ENCODE measurements around the gene ZNF385B.

Gene ZNF385B

DNA sequence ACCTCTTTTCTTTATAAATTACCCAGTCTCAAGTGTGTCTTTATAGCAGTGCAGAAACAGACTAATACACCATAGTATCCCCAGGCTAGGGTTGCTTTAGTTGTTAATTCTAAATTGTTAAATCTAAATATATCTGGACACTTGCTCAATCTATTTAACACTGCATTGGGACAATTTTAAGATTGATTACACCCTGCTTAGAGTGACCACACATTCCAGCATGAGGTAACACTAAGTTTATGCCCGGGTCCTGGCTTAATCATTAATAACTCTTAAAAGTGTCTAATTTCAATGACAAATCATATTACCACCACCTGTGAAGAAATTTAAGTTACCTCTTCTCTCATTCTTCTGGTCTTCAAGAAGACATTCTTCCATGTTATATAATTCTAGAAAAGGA is 131.4 kb downstream of the ZNF385B start:
- DNase-seq: no peak

DNA sequence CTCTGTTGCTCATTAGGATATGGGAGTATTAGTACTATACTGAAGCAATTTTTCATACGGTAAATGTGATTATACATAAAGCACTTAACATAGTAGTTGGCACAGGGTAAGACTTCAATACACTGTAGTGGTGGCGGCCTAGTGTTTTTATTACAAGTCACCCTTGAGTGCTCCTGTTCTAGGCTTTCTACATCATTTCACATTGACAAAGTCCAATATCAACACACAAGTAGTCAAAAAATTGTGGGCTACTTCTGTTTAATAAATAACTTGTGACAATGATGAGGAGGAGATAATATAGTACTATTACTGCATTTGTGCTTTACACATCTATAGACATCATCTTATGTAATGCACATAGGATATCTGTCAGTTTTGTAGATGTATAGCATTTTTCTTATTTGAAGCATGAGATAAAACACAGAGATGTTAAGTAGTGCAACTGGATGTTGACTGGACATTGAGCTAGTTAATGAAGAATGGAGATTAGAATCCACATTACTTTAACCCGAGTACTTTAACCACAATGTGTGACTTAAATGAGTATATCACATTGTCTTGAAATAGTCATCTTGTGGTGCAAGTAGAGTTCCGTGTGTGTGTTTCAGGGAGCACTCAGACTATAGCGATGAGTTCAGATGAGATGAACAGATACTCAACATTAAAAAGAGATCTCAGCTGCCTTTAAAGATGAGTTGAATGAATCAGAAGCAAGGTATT is 134.8 kb downstream of the ZNF385B start:
- DNase-seq: no peak

- no peak for DNase-seq
Measured at GRCh38 chr2:179724403-179724802, 137.0 kb downstream of the ZNF385B start.

GRCh38 chr2:179720173-179720772 is 141.1 kb downstream of the ZNF385B start:
- no peak for DNase-seq

DNA sequence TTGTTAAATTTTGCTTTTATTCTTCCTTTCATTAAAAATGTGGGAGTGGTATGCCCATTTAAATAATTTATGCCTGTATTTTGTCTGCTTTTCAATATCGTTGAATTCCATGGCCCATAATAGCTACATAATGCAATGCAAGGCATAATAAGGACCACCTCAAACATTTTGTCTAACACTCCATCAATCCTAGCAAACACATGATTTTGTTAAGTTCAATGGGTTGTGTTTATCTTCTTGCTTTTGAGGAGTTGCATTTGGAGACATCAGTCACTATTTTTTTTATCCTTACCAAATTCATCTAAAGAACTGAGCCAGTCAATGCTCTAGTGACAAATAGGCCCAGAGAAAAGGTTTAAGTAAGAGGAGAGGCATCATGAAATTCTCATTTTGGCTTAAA is 145.5 kb downstream of the ZNF385B start:
- DNase-seq: no peak

DNA sequence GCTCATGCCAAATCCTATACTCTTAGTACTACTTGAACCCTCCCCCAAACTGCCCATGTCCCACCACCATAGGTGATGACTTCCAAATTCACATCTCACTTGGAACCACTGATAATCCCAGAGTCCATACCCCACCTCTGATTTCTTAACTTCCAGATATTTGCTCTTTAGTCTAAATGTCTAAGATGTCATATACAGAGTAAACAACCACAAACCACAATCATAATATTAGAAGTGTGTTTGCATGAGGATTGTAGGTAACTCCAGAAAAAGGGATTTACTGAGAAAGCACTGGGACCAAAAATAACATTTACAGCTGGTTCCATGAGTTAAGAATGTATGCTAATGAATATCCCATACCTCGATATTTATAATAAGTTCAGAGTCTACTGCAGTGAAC is 146.2 kb downstream of the ZNF385B start:
- no peak for DNase-seq

DNA sequence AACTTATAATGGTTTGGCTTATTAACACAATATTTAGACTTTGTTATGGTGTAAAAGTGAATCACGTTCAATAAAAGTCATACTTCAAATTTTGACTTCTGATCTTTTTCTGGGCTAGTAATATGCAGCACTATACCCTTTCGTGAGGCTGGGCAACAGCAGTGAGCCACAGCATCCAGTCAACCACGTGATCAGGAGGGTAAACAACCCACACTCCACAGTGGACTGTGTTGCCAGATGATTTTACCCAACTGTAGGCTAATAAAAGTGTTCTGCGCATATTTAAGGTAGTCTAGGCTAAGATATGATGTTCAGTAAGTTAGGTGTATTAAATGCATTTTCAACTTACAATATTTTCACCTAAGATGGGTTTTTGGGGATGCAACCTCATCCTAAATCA is 148.6 kb downstream of the ZNF385B start:
- no peak for DNase-seq

DNA sequence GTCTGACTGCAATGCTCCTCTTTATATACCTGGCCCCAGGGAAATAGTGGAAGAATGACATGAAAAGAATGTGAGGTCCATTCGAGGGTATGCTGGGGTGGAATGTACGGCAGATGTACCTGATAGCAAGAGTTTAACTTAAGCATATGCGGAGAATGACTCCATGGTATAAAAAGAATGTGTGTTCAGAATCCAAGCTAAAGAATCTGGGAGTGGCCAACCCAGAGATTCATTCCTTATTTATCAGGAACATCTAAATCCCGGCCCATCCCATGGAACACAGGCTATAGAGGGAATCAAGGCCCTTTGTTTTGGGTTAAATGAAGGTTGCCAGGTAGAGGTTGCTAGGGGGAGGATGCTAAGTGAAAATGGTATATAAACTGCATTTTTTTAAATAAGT is 150.0 kb downstream of the ZNF385B start:
- no peak for DNase-seq

GRCh38 chr2:179703702-179704101 is 157.7 kb downstream of the ZNF385B start:
- DNase-seq: no peak

DNA sequence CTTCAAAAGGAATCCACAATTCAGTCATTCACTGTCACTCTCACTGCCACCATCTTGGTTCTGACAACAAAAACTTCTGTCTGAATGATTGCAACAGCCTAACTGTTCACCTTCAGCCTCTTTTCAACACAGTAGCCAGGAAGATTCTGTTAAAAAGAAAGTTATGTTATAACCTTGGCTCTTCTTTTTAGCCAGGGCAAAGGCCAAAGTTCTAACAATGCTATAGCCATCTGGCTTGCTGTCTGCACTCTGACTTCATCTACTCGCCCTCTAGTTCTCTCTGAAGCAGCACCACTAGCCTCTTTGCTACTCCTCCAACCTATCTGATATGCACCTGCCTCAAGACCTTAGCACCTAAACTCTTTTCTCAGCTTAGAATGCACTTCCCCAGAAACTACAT is 158.5 kb downstream of the ZNF385B start:
- DNase-seq: no peak

GRCh38 chr2:179701524-179702110 is 159.8 kb downstream of the ZNF385B start:
- DNase-seq: no peak

- no peak for DNase-seq
Measured at GRCh38 chr2:179695486-179695885, 165.9 kb downstream of the ZNF385B start.

DNA sequence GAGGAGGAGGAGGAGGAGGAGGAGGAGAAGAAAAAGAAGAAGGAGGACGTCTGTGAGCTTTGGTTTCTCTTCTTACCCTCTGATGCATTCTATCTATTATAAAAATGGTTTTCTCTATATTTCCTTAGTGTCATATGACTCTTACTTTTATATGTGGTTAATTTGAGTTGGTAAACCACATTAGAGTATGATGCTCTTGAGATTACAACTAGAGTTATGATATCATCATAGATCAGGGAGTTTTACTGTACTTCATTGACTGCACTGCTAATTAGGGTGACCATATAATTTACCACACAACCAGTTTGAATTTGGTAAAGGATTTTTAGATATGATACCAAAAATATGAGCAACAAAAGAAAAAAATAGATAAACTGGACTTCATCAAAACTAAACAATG is 166.4 kb downstream of the ZNF385B start:
- DNase-seq: no peak

DNA sequence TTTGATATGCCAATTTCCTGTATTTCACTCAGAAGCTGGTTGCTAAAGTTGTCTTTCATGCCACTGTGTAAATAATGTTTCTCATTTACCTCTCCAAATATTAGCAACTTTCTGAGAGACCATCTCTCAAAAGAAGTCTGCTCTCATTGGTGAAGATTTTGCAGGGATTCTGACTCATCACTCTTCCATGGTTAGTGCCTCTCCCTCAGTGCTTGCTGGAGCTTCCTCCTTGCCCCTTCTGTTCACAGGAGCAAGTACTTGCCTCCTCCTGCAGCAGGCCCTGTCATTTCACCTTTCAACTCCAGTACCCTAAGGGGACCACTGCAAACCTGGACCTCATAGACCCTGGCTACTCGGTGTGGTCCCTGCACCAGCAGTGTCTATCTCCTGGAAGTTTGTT is 168.8 kb downstream of the ZNF385B start:
- no peak for DNase-seq

- no peak for DNase-seq
Measured at GRCh38 chr2:179692043-179692442, 169.4 kb downstream of the ZNF385B start.

- DNase-seq: no peak
Measured at GRCh38 chr2:179691235-179691634, 170.2 kb downstream of the ZNF385B start.

GRCh38 chr2:179686718-179687342 is 174.6 kb downstream of the ZNF385B start:
- DNase-seq: no peak

DNA sequence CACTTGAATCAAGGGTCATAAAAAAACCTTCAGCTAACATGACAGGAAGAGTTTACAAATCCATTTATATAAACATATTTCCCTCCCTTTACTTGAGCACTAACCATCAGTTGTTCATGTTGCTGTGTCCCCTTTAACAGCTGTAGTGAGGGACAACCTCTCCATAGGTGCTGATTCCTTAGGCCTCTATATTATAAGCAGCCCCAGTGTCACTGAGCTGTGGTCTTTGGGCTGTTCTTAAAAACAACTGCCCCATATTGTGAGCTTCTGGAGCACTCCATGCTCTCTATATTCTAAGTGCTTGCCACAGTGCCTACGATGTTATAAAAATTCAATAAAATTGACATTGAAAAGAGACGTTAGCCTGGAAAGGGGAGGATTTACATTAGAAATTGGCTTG is 175.3 kb downstream of the ZNF385B start:
- DNase-seq: no peak

DNA sequence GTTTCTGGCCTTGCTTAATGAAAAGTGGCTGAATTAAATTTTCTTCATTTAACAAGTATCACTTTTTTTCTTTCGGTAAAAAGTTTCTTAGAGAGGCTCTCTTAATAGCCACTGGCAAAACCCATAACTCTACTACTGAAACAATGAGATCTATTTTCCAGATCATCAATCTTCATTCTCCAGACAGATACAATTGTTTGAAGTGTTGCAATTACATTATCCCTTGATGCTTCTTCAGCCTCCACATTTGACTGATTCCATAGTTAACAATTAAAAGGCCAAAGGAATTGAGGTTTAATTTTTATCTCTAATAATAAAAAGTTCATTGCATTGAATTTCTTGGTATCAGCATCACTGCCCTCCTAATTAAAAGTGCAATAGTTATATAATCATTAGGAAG is 176.3 kb downstream of the ZNF385B start:
- DNase-seq: no peak

- no peak for DNase-seq
Measured at GRCh38 chr2:179682756-179683155, 178.7 kb downstream of the ZNF385B start.

DNA sequence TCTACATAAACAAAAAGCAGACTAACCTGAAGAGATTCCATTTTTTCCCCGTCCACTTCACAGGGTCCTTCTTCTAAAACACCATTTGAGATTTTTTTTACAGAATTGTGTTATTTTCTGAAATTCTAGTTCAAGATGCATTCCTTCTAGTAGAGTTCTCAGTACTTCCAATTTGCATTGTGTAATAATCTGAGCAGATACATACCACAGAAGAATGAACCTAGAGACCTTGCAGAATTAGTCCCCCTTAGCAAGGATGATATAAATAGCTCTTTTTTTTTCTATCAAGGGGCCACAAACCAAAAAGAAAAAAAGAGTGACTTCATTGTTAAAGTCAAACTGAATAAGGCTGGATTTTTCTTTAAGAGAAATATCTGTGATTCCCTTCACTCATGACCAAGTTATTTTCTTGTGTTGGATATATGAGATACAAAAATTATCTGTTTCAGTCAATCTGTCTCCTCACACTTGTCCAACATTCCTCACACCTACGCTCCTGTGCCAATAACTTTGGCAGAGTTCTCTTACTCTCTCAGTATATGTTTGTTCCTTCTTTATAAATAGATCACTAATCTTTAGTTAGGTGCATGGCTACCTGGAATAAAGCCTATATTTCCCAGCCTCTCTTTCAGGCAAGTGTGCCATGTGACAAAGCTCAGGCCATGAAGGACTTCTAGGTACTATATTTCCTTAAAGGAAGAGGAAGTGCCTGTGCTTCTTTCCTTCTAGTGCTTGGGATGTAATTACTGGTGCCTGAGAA is 183.5 kb downstream of the ZNF385B start:
- DNase-seq: no peak

DNA sequence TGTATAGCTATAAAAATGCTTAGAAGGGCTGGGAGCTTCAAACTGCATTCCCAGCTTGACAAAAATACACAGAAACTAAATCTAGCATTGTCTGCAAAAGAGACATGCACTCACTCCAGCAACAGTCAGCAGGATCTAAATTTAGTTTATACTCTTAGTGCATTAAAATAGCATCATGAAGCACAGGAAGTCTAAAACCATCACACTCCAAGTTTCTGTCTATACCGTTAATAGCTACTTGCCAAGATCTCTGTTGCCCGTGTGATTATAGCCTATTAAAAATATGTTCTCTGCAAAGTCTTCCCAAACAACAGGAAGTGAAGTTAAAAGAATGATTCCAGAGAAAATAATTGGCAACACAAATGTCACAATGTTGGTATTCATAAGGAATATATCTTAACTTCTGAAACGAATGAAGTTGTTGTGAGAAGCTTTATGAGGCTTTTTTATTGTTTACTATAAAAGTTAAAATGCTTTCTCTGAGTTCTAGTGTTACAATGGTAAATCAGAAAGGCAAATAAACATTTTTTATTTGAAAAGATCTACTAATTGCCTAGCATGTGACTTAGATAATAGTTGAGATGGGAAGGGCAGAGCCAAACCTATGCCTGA is 184.2 kb downstream of the ZNF385B start:
- no peak for DNase-seq

DNA sequence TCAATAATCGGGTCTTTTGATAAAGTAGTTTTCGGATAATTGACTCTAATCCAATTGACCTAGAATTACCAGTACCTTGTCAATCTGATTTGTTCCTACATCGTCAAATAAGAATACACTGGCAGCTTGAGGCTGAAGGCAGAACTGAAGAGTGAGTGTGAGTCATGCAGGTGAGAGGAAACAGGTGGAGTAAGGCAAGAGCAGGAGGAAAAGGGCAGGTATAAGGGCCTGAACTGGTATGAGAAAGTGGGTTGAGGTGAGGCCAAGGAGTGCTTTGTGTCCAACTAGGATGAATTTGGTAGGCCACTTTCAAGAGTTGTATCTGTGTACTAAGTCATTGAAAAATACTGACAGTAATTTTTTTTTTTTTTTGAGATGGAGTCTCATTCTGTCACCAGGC is 186.0 kb downstream of the ZNF385B start:
- DNase-seq: no peak

Data from amniotic stem cell (primary cell).